GM08714 (cell line): Measurements from ENCODE around the gene AOC1.

Experiments
- H3K4me3 ChIP-seq: fragments of 200-500 bp; sonication (Bioruptor generic); 2 replicates; pipeline ENCODE4 v1.5.1; 2014; ENCODE audit warnings: mild to moderate bottlenecking, low read length, inconsistent platforms
- ZNF274 ChIP-seq: IDR thresholded peaks from 2 replicates; pipeline ENCODE4 v1.6.1; 2012; ENCODE audit warnings: mild to moderate bottlenecking, low read depth, low read length

AOC1 gene

DNA sequence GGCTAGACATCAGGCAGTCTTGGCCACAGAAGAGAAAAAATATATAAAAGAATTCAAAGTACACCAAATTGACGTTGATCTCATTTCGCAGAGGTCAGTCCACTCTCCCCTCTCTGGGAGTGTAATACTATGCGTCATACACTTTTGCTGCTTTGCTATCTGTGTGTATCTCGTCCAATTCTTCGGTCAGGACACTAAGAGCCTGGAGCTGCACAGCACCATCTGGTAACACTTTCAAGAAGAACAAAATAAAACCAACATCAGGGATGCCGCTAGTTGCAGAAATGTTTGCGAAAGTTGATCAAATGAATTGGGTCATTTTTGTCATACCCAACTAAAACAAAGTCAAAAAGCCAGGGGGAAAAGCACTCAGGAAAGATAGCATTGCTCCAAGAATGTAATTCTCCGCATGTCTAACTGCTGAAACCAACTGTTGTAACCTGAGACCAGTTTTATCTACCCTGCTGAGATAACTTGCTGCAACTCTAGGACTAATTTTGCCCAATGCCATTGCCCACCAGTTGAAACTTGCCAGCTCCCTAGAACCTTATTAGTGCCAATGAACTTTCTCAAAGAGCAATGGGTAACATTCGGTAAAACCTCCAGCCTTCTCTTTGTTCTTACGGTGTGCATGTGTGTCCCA is 28.7 kb upstream of the AOC1 start:
- no peak overlapping the region for H3K4me3 ChIP-seq
- TF ChIP-seq ZNF274 = no peak

DNA sequence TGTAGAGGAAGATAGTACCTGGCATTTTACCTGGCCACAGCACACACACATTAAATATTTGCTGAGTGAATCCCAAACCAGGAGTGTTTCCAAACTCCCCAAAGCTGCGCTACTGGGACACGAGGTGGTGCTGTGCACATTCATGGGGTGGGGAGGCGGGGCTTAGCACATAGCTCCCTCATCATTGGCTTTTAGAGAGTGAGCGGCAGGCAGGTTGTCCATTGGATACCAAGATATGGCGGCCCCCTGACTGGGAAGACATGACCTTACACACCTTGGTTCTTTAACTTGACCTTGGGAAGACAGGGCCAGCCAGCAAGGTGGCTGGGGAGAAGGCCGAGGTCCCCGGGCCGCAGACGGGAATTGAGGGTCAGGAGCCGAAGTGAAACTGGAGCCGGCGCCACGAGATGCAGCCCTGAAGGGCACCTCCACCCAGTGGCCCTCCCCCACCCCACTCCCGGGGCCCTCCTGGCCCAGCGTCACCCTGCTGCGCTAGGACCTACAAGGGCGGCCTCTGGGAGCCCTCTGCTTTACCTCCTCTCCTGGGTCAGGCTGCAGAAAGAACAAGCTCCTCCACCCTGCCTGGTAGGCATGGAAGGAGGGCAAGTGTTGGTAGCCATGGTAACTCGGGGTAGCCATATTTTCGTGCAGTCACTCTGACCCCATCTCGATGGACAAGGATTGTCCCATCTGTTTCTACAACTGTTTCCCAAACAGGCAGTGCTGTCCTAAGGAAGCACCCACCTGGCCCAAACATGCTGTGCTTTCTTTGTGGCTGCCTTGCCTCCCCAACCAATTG is 27.7 kb upstream of the AOC1 start:
- no peak for TF ChIP-seq ZNF274
- H3K4me3 ChIP-seq = no peak overlapping the region

DNA sequence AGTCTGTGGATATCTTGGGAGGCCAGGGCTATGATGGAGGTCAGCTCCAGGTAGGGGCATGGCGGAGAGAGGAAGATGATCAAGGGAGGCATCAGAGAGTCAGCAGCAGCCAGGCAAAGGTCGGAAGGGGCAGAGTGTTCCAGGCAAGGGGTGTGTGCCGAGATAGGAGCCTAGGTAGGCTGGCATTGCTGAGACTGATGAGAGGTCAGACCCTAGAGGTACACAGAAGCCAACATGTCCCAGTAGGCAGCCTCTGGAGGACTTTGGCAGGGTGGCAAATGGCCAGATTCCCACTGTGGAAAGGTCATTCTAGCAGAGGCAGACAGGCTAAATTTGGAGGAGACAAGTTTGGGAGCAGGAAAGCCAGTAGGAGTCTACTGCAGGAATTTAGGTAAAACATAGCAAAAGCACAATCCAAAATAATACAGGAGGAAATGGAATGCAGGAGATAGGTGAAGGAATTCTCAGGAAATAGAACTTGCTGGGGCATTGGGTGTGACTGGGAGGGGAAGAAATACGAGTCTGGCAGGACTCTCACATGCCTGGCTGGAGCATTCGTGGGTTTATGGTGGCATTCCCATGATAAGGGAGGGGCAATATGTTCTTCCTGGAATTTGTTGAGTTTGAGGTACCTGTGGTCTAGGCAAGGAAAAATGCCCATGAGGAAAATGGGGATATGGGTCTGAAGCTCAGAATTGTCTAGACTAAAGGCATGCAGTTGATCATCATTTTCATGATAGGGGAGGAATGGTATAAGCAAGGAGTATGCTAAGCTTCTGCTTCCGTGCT is 26.1 kb upstream of the AOC1 start:
- no peak for TF ChIP-seq ZNF274
- no peak overlapping the region for H3K4me3 ChIP-seq

DNA sequence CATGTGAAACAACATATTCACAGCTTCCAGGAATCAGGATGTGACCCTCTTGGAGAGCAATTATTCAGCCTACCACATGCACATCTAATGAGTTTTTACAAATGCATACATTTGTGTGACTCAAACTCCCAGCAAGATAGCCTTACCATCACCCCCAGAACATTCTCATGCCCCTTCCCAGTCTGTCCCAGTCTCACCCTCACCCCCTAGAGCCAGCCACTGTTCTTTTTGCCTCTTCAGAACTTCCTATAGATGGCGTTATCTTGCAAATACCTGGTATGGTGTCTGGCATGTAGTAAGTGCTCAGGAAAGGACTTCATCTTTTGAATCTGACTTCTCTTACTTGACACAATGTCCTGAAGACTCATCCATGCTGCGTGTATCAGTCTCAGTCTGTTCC is 23.9 kb upstream of the AOC1 start:
- no peak overlapping the region for H3K4me3 ChIP-seq
- no peak for TF ChIP-seq ZNF274

DNA sequence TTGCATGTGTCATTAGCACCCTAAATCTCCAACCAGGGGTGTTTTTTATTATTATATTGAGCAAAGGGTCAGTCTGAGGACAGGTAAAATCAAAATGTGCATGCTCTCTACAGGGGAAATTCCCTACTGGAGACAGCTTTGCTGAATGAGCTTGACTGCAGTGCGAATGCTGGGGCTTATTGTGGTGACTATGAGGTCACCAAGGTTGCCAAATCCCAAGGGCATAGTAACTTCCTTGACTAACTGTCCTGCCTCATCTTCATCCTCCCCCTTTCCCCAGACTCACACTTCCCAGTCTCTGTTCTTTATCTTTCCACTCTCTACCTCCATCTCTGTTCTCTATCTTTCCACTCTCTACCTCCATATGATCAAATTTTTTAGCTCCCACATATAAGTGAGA is 22.9 kb upstream of the AOC1 start:
- no peak overlapping the region for H3K4me3 ChIP-seq
- no peak for TF ChIP-seq ZNF274

DNA sequence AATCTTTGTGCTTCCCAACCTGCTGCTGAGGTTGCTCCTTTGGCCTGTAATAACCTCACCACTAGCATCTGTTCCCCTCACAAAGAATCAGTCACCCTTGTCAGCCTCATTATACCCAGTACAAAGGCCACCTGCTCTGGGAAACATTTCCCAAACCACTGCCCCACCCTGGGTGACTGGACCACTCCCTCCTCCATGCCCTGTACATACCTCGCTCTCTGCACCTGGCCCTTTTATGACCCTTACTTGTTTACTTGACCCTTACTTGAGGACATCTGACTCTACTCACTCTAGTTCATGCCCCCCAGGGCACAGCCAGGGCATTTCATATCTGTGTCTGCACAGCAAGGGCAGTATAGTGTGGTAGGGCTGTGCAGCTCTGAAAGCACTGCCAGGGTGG is 21.4 kb upstream of the AOC1 start:
- no peak overlapping the region for H3K4me3 ChIP-seq
- TF ChIP-seq ZNF274 = no peak

DNA sequence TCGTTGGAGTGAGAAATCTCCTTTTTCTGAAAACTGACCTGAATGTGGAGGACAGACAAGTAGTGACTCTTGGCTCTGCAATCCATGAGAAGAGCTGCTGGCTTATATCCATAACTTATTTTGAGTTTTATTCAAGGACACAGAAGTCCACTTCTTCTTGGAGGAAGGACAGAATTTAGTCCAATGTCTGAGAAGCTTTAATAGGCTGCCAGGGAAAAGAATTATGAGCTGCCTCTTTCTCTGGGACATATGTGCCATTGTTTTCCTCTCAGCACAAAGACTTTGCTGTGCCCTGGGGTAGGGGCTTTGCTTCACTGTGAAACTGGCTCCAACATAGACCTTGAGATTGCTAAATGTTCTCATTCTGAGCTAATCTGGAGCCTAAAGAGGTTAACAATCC is 20.5 kb upstream of the AOC1 start:
- H3K4me3 ChIP-seq = no peak overlapping the region
- TF ChIP-seq ZNF274 = no peak

DNA sequence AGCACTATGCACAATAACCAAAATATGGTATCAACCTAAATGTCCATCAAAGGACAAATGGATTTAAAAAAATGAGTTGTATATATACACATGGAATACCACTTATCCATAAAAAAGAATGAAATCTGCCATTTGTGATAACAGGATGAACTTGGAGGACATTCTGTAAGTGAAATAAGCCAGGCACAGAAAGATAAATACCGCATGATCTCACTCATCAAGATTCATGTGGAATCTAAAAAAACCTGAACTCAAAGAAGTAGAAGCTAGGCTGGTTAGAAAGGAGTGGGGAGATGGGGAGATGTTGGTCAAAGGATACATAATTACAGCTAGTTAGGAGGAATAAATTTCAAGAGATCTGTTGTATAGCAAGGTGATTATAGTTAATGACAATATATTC is 17.3 kb upstream of the AOC1 start:
- H3K4me3 ChIP-seq = no peak overlapping the region
- no peak for TF ChIP-seq ZNF274

DNA sequence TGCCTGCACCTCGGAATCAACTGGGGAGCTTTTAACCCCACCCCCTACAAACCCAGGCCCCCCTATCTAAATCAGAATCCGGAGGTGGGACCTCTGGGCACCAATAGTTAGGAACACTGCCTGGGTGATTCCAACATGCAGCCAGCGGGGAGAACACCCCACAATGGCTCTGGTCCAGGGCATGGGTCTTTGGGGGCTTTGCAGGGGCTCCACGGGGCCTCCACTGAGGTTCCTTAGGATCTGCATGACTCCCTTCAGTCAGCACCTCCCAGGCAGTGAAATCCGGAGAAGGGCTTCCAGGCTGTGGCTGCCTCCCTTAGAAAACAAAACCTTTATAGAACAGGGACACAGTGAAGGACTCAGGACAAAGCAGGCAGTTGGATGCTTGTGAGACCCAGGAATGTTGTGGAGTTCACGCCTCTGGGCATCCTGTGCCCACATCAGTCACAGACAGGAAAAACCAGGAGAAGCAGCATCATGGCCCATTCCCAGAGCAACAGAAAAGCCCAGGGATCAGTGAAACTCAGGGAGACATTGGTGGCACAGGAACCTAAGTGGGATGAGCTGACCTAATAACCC is 16.5 kb upstream of the AOC1 start:
- no peak for TF ChIP-seq ZNF274
- no peak overlapping the region for H3K4me3 ChIP-seq

DNA sequence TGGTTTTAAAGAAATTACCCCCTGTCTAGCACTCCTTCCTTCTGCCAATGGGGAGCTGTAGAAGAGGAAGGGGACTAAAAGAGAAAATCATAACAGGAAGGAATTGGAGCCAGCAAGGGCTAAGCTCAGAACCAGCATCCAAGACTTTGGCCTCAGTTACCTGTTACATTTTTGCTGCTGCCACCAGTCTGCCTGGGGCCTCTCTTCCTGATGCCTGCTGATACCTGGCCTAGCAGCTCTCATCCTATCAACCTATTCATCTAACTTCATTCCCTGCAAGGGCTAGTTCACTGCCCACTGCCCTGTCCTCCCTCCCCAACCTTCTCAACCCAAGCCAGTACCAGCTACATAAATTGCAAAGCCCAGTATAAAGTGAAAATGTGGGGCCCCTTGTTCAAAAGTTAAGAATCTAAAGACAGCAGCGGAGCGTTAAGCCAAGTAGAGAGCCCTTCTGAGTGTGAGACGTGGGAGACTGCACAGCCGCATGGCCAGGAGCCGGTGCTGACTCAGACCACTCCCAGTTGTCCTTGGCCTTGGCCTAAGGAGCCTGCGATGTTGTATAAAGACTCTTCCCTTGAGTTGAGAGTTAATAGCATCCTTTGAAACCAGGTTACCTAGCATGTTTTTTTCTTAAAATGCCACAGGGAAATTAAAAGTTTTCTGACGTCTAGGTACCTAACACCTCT is 13.2 kb upstream of the AOC1 start:
- no peak for TF ChIP-seq ZNF274
- H3K4me3 ChIP-seq = no peak overlapping the region

DNA sequence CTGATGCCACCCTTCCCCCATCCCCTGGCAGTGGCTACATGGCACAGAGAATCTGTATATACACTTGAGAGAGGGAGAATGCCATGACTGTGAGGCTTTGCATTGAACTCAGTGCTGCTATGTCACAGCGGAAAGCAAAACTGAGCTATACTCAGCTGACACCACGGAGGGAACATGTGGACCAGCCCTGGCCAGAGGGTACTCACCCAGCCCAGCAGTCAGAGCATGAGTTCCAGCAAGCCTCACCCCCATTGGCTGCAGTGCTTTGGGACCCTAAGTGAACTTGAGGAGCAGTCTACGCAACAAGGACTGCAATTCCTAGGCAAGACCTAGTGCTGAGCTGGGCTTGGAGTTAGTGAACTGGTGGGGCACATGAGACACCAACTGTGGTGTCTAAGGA is 10.3 kb upstream of the AOC1 start:
- TF ChIP-seq ZNF274 = no peak
- H3K4me3 ChIP-seq = no peak overlapping the region

DNA sequence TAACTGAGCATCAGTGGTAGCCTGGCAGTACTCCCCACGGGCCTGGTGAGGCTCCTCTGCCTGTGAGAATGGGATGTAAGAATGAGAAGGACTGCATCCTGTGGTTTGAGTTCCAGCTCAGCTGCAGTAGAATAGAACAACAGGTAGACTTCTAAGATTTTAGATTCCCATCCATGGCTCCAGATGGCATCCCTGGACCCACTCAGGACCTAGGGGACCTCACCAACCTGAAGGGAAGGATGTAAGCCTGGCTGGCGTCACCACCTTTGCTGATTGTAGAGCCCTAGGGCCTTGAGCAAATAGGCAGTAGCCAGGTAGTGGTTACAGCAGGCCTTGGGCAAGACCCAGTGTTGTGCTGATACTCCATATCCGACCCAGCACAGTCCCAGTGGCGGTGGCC is 9.6 kb upstream of the AOC1 start:
- TF ChIP-seq ZNF274 = no peak
- H3K4me3 ChIP-seq = no peak overlapping the region

DNA sequence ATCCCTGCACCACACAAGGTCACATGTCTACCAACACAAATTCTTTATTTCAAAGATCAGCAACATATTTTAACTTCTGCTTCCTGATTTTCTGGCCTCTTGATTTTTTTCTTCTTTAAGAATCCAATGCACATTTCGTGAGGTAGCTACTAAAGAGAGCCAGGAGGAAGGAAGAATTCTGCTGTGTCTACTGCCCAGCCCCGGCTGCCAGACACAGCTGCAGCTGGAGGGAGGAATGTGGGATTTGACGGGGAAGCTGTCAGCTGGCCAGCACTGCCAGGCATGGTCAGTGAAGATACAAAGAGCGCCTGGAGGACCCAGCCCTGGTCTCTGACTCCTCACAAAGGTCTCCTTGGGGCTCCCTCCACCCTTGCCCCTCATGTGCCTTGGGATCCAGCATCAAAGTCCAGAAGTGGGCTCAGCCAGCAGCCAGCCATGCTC is 6.9 kb upstream of the AOC1 start:
- H3K4me3 ChIP-seq = no peak overlapping the region
- no peak for TF ChIP-seq ZNF274
